Esophagus squamous epithelium (tissue), 5 donors: Measurements from ENCODE around the gene LHX1. TPM values are rescaled to one million over a fixed set of nuclear protein-coding genes. Genes with fewer than 3 reads are reported as not detected.

Source experiments
- DNase-seq: peaks from one replicate; lab custom pipeline; 2025; lab: John Stamatoyannopoulos, UW
- H3K27ac ChIP-seq, 4 donors: fragments of 200-600 bp; sonication (generic); one replicate each; pipeline ENCODE4 v1.5.1; 2016 to 2019; ENCODE audit warnings: mild to moderate bottlenecking in 1 of 4
- H3K27me3 ChIP-seq, 4 donors: fragments of 200-600 bp; sonication (generic); 1 replicate in 3 of 4; 2 replicates in 1 of 4; pipeline versions ENCODE4 v1.5.1 to v1.6.0; 2017 to 2021; ENCODE audit warnings: antibody characterized with exemption in 1 of 4
- H3K36me3 ChIP-seq, 3 donors: fragments of 200-600 bp; sonication (generic); one replicate each; pipeline ENCODE4 v1.5.1; 2016 to 2019
- H3K4me1 ChIP-seq, 3 donors: fragments of 200-600 bp; sonication (generic); one replicate each; pipeline ENCODE4 v1.5.1; 2017 to 2019
- H3K4me3 ChIP-seq, 4 donors: fragments of 200-600 bp; sonication (generic); 1 replicate in 3 of 4; 2 replicates in 1 of 4; pipeline ENCODE4 v1.5.1; 2016 to 2019; ENCODE audit warnings: mild to moderate bottlenecking in 2 of 4, moderate library complexity in 1 of 4
- H3K9me3 ChIP-seq, 3 donors: fragments of 200-600 bp; sonication (generic); one replicate each; pipeline ENCODE4 v1.5.1; 2016 to 2019
- CTCF ChIP-seq, 6 experiments: fragments of 450-650 bp in 4 of 6; fragments of 200-600 bp in 2 of 6; sonication (generic) in 2 of 6; IDR thresholded peaks; one replicate each; pipeline ENCODE4 v1.5.1; 2016 to 2019; ENCODE audit warnings: antibody characterized with exemption in 6 of 6, mild to moderate bottlenecking in 4 of 6, moderate library complexity in 4 of 6
- POLR2A ChIP-seq, 4 donors: fragments of 450-650 bp; IDR thresholded peaks; one replicate each; pipeline ENCODE4 v1.6.1; 2017; ENCODE audit warnings: antibody characterized with exemption in 4 of 4, mild to moderate bottlenecking in 4 of 4, moderate library complexity in 3 of 4
- WGBS, 2 donors: methylation state at CpG; one replicate each; pipeline ENCODE4 v1.1.5; 2018; 5-methylcytosine and 5-hydroxymethylcytosine counted together
- intact Hi-C: fragments of 100-400 bp; cut with DNase I; formaldehyde crosslinking; loops from one replicate; pipeline ENCODE4 v1.15.0; 2022
- total RNA-seq, 4 donors: library from RNA; depleted of rRNA; stranded (reverse); fragments of >200 nt; gene quantifications; one replicate each; pipeline ENCODE4 v1.1.0, GENCODE V29; 2016
- donor health status: DM: yes; HTN: yes; CAD: no.

The LHX1 gene
- total RNA-seq, 4 donors from 2014 or later: not detected

GRCh38 chr17:36918211-36918691 lies 19.0 kb upstream of the LHX1 start:
- DNase-seq: no peak
- no peak for TF ChIP-seq POLR2A (IDR thresholded peaks at IDR 0.05)
- TF ChIP-seq CTCF (IDR thresholded peaks at IDR 0.05): no peak
- H3K4me3 ChIP-seq: no peak overlapping the region
- H3K9me3 ChIP-seq: no peaks in the 10 kb centered on the region
- intact Hi-C loops: no loop called here
- WGBS, 2 donors: 44 to 61% methylated on average over 2 of the region's 3 CpGs
- no peak overlapping the region for H3K27ac ChIP-seq
- H3K4me1 ChIP-seq: peaks cover 0 to 20% (median 10%) of the 10 kb centered on the region in 3 donors
- no peaks in the 10 kb centered on the region for H3K36me3 ChIP-seq
- peaks cover 0 to 86% (median 0%) of the 10 kb centered on the region in 4 donors for H3K27me3 ChIP-seq

- peaks cover 0 to 85% (median 0%) of the 10 kb centered on the region in 4 donors for H3K27me3 ChIP-seq
- TF ChIP-seq POLR2A (IDR thresholded peaks at IDR 0.05) (no peak), CTCF (IDR thresholded peaks at IDR 0.05) (no peak)
Measured at GRCh38 chr17:36919407-36919968, 17.8 kb upstream of the LHX1 start.

GRCh38 chr17:36920032-36921005 lies 17.0 kb upstream of the LHX1 start:
- H3K27ac ChIP-seq: peak overlapping the region in 2 of 4 donors; percentile 56 to 67
- no peaks in the 10 kb centered on the region for H3K36me3 ChIP-seq
- intact Hi-C loops: no loop called here
- H3K4me3 ChIP-seq: no peak overlapping the region
- no peaks in the 10 kb centered on the region for H3K9me3 ChIP-seq
- H3K4me1 ChIP-seq: peaks cover 0 to 20% (median 10%) of the 10 kb centered on the region in 3 donors
- peaks cover 0 to 84% (median 0%) of the 10 kb centered on the region in 4 donors for H3K27me3 ChIP-seq
- TF ChIP-seq CTCF (IDR thresholded peaks at IDR 0.05) (no peak), POLR2A (IDR thresholded peaks at IDR 0.05) (no peak)
- WGBS, 2 donors: 28 to 53% methylated on average over 9 to 18 of the region's 18 CpGs
- DNase-seq: no peak

More at GRCh38 chr17:36919407-36919968, 17.8 kb upstream of the LHX1 start:
- no peaks in the 10 kb centered on the region for H3K9me3 ChIP-seq
- H3K4me3 ChIP-seq: no peak overlapping the region
- H3K4me1 ChIP-seq: peaks cover 0 to 20% (median 10%) of the 10 kb centered on the region in 3 donors
- DNase-seq: no peak
- H3K27ac ChIP-seq: no peak overlapping the region
- intact Hi-C loops: no loop called here
- no peaks in the 10 kb centered on the region for H3K36me3 ChIP-seq
- WGBS, 2 donors: 78 to 82% methylated on average over 7 of the region's 7 CpGs

- Histone ChIP-seq H3K36me3 (no peaks in the 10 kb centered on the region), H3K27ac (peak overlapping the region; percentile 56 to 81 (median 66)), H3K27me3 (peaks cover 0 to 91% (median 0%) of the 10 kb centered on the region in 4 donors), H3K9me3 (no peaks in the 10 kb centered on the region), H3K4me1 (peaks cover 0 to 20% (median 10%) of the 10 kb centered on the region in 3 donors), H3K4me3 (peak overlapping the region in 1 of 4 donors; percentile 18)
- intact Hi-C loops: no loop called here
- no peak for DNase-seq
- WGBS, 2 donors: 16 to 83% methylated on average over 2 to 4 of the region's 7 CpGs
- no peak for TF ChIP-seq CTCF (IDR thresholded peaks at IDR 0.05)
Measured at GRCh38 chr17:36921095-36921851, 16.0 kb upstream of the LHX1 start.
